NCI-H748 (cell line): ENCODE data around the gene MNS1.
"Not testable (repeated sequence)": the region's sequence is repeated elsewhere in the genome, so short reads cannot be mapped to it uniquely, and the experiment has no call there.

Experiments used
- DNase-seq: peaks from one replicate; lab custom pipeline; 2025; ENCODE audit not compliant: unreplicated experiment; lab: John Stamatoyannopoulos, UW

MNS1 gene

GRCh38 chr15:56456229-56456628 lies 8.7 kb downstream of the MNS1 start:
- DNase-seq: no peak

- DNase-seq: no peak
Observed at GRCh38 chr15:56454836-56455235, 10.1 kb downstream of the MNS1 start.

- no peak for DNase-seq
Observed at GRCh38 chr15:56445746-56446145, 19.2 kb downstream of the MNS1 start.

GRCh38 chr15:56442354-56442753 lies 22.6 kb downstream of the MNS1 start:
- no peak for DNase-seq

- no peak for DNase-seq
Observed at GRCh38 chr15:56440214-56440770, 24.6 kb downstream of the MNS1 start.

- DNase-seq: no peak
Observed at GRCh38 chr15:56432304-56432703, 32.6 kb downstream of the MNS1 start.

- DNase-seq: peak; percentile 19
Observed at GRCh38 chr15:56428821-56429458, 36.0 kb downstream of the MNS1 start.

- no peak for DNase-seq
Observed at GRCh38 chr15:56425976-56426375, 39.0 kb downstream of the MNS1 start.

GRCh38 chr15:56425276-56425675 lies 39.7 kb downstream of the MNS1 start:
- no peak for DNase-seq

- DNase-seq: not testable (repeated sequence)
Observed at GRCh38 chr15:56413114-56413733, 51.7 kb downstream of the MNS1 start.

GRCh38 chr15:56411122-56411749 lies 53.7 kb downstream of the MNS1 start:
- DNase-seq: no peak

- DNase-seq: no peak
Observed at GRCh38 chr15:56410721-56411120, 54.2 kb downstream of the MNS1 start.

GRCh38 chr15:56399209-56399608 lies 65.7 kb downstream of the MNS1 start:
- DNase-seq: not testable (repeated sequence)

GRCh38 chr15:56397325-56397724 lies 67.6 kb downstream of the MNS1 start:
- not testable (repeated sequence) for DNase-seq

GRCh38 chr15:56394909-56395308 lies 70.0 kb downstream of the MNS1 start:
- no peak for DNase-seq

- DNase-seq: no peak
Observed at GRCh38 chr15:56393277-56393676, 71.7 kb downstream of the MNS1 start.

- no peak for DNase-seq
Observed at GRCh38 chr15:56390739-56391267, 74.1 kb downstream of the MNS1 start.

- no peak for DNase-seq
Observed at GRCh38 chr15:56385908-56386307, 79.0 kb downstream of the MNS1 start.

- no peak for DNase-seq
Observed at GRCh38 chr15:56383010-56383409, 81.9 kb downstream of the MNS1 start.
